ENCODE measurements around the gene GPR153.

- TF ChIP-seq CTCF (IDR thresholded peaks at IDR 0.05) (no peak), POLR2A (IDR thresholded peaks at IDR 0.05) (no peak), EP300 (IDR thresholded peaks at IDR 0.05) (no peak)
Measured at GRCh38 chr1:6302568-6302967, 41.7 kb upstream of the GPR153 start.
